A673 (cell line): ENCODE measurements around the gene BRD2.

Source experiments
- CTCF ChIP-seq: fragments of 300-800, 200-600 bp; sonication (generic); conservative IDR thresholded peaks from 2 replicates; pipeline ENCODE4 v1.5.1; 2017; ENCODE audit warnings: low read depth, mild to moderate bottlenecking, antibody characterized with exemption, low read length, moderate library complexity, mixed read lengths
- EZH2 ChIP-seq: fragments of 200-600 bp; sonication (generic); IDR thresholded peaks from 2 replicates; pipeline ENCODE4 v1.6.1; 2017; ENCODE audit warnings: borderline replicate concordance, low read depth, mild to moderate bottlenecking, mixed read lengths, antibody characterized with exemption, low read length; ENCODE audit not compliant: poor library complexity, severe bottlenecking

GRCh38 chr6:32976334-32977069, 8.1 kb downstream of the BRD2 start:
- TF ChIP-seq CTCF (no peak), EZH2 (no peak)
